Measurements from ENCODE around the gene WDCP.
"Not testable (repeated sequence)": the region's sequence is repeated elsewhere in the genome, so short reads cannot be mapped to it uniquely, and the experiment has no call there.

WDCP gene

GRCh38 chr2:24046930-24047702 lies at the start of gene WDCP:
WDCP (minus strand) TSS chr2:24047391; CDS start chr2:24039494, 7,897 bp downstream.
- H3K4me3 ChIP-seq (ENCODE audit: low read length) = peak within 1 kb of the TSS; percentile 89

DNA sequence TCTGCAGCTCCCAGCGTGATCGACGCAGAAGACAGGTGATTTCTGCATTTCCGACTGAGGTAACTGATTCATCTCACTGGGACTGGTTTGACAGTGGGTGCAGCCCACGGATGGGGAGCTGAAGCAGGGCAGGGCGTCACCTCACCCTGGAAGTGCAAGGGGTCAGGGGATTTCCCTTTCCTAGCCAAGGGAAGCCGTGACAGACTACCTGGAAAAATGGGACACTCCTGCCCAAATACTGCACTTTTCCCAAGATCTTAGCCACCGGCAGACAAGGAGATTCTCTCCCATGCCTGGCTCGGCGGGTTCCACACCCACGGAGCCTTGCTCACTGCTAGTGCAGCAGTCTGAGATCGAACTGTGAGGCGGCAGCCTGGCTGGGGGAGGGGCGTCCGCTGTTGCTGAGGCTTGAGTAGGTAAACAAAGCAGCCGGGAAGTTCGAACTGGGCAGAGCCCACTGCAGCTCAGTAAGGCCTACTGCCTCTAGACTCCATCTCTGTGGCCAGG lies 48.0 kb upstream of the WDCP start:
- DNase-seq (ENCODE audit: low read depth); H3K4me3 ChIP-seq (ENCODE audit: low read length): not testable (repeated sequence)

More at GRCh38 chr2:24046930-24047702, at the start of gene WDCP:
- TF ChIP-seq, protein P1, sequence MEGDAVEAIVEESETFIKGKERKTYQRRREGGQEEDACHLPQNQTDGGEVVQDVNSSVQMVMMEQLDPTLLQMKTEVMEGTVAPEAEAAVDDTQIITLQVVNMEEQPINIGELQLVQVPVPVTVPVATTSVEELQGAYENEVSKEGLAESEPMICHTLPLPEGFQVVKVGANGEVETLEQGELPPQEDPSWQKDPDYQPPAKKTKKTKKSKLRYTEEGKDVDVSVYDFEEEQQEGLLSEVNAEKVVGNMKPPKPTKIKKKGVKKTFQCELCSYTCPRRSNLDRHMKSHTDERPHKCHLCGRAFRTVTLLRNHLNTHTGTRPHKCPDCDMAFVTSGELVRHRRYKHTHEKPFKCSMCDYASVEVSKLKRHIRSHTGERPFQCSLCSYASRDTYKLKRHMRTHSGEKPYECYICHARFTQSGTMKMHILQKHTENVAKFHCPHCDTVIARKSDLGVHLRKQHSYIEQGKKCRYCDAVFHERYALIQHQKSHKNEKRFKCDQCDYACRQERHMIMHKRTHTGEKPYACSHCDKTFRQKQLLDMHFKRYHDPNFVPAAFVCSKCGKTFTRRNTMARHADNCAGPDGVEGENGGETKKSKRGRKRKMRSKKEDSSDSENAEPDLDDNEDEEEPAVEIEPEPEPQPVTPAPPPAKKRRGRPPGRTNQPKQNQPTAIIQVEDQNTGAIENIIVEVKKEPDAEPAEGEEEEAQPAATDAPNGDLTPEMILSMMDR (conservative IDR thresholded peaks at IDR 0.05; ENCODE audit: low read depth, low read length) = no peak
- peak; percentile 98 for DNase-seq (ENCODE audit: low read depth)

DNA sequence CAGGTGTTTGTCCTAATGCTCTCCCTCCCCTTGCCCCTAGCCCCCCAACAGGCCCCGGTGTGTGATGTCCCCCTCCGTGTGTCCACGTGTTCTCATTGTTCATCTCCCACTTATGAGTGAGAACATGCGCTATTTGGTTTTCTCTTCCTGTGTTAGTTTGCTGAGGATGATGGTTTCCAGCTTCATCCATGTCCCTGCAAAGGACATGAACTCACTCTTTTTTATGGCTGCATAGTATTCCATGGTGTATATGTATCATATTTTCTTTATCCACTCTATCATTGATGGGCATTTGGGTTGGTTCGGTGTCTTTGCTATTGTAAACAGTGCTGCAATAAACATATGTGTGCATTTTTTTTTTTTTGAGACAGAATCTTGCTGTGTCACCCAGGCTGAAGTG lies 46.1 kb upstream of the WDCP start:
- H3K4me3 ChIP-seq (ENCODE audit: low read length); DNase-seq (ENCODE audit: low read depth): not testable (repeated sequence)

DNA sequence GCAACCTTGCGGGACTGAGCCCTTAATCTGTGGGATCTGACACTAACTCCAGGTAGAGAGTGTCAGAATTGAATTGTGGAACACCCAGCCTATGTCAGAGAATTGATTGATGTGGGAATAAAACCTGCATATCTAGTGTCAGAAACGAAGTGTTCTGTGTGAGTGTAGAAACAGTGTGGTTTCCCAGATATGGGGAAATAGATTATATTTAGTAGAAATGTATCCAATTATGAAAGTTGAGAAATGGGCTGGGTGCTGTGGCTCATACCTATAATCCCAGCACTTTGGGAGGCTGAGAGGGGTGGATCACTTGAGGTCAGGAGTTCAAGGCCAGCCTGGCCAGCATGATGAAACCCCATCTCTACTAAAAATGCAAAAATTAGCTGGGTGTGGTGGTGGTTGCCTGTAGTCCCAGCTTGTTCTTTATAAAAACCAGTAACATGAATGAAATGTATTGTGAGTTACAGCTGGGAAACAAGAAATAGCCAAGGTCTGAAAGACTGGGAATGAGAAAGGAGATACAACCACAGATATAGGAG lies 41.7 kb upstream of the WDCP start:
- no peak overlapping the region for H3K4me3 ChIP-seq (ENCODE audit: low read length)
- TF ChIP-seq, protein P1 (conservative IDR thresholded peaks at IDR 0.05; ENCODE audit: low read depth, low read length) = no peak
- no peak for DNase-seq (ENCODE audit: low read depth)

- H3K4me3 ChIP-seq (ENCODE audit: low read length) = no peak overlapping the region
- DNase-seq (ENCODE audit: low read depth) = no peak
- TF ChIP-seq, protein P1 (conservative IDR thresholded peaks at IDR 0.05; ENCODE audit: low read depth, low read length) = no peak
Measured at GRCh38 chr2:24087032-24087431, 39.8 kb upstream of the WDCP start.

DNA sequence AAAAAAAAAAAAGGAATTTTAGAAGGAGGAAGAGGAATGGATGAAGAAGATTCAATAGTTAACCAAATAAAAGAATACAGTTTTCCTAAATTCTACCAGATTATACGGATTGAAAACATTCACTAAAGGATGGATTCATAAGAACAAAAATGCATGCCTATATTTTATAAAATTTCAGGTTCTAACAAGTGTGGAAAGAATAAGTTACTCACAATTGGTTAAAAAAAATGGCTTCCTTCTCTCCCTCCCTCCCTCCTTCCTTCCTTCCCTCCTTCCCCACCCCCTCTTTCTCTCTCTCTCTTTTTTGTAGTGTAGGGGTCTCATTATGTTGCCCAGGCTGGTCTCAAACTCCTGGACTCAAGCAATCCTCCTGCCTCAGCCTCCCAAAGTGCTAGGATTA lies 39.0 kb upstream of the WDCP start:
- no peak overlapping the region for H3K4me3 ChIP-seq (ENCODE audit: low read length)
- DNase-seq (ENCODE audit: low read depth) = no peak
- TF ChIP-seq, protein P1 (conservative IDR thresholded peaks at IDR 0.05; ENCODE audit: low read depth, low read length) = no peak

- peak overlapping the region; percentile 70 for H3K4me3 ChIP-seq (ENCODE audit: low read length)
- TF ChIP-seq, protein P1 (conservative IDR thresholded peaks at IDR 0.05; ENCODE audit: low read depth, low read length) = no peak
- DNase-seq (ENCODE audit: low read depth) = no peak
Measured at GRCh38 chr2:24085200-24085489, 38.0 kb upstream of the WDCP start.

All from retinal pigment epithelial cell (primary cell).